ENCODE results near the gene COPB2.

The COPB2 gene

GRCh38 chr3:139327861-139328260 lies 61.6 kb downstream of the COPB2 start:
- ATAC-seq (no peak), DNase-seq (no peak)

GRCh38 chr3:139327231-139327630 lies 62.2 kb downstream of the COPB2 start:
- ATAC-seq, result no peak
- DNase-seq, result no peak

GRCh38 chr3:139326707-139327106 lies 62.7 kb downstream of the COPB2 start:
- no peak for DNase-seq
- no peak for ATAC-seq

GRCh38 chr3:139326131-139326530 lies 63.3 kb downstream of the COPB2 start:
- DNase-seq (no peak), ATAC-seq (no peak)

- ATAC-seq (no peak), DNase-seq (no peak)
These were observed 63.9 kb downstream of the COPB2 start for GRCh38 chr3:139325551-139325950.

- no peak for DNase-seq
- no peak for ATAC-seq
These were observed 65.0 kb downstream of the COPB2 start for GRCh38 chr3:139324456-139324855.

- ATAC-seq (no peak), DNase-seq (no peak)
These were observed 66.3 kb downstream of the COPB2 start for GRCh38 chr3:139323146-139323545.

- ATAC-seq, result no peak
- no peak for DNase-seq
These were observed 67.1 kb downstream of the COPB2 start for GRCh38 chr3:139322346-139322745.

- ATAC-seq (no peak), DNase-seq (no peak)
These were observed 68.7 kb downstream of the COPB2 start for GRCh38 chr3:139320551-139321309.

- ATAC-seq (no peak), DNase-seq (no peak)
These were observed 69.7 kb downstream of the COPB2 start for GRCh38 chr3:139319428-139320402.

GRCh38 chr3:139318826-139319225 lies 70.6 kb downstream of the COPB2 start:
- DNase-seq (no peak), ATAC-seq (no peak)

- ATAC-seq, result no peak
- DNase-seq, result no peak
These were observed 71.0 kb downstream of the COPB2 start for GRCh38 chr3:139318431-139318816.

- no peak for ATAC-seq
These were observed 71.6 kb downstream of the COPB2 start for GRCh38 chr3:139317660-139318430.

GRCh38 chr3:139317215-139317614 lies 72.2 kb downstream of the COPB2 start:
- ATAC-seq (no peak), DNase-seq (no peak)

More at GRCh38 chr3:139317660-139318430, 71.6 kb downstream of the COPB2 start:
- DNase-seq, result no peak

GRCh38 chr3:139313921-139314320 lies 75.5 kb downstream of the COPB2 start:
- DNase-seq (no peak), ATAC-seq (no peak)

- no peak for ATAC-seq
- no peak for DNase-seq
These were observed 76.5 kb downstream of the COPB2 start for GRCh38 chr3:139312959-139313358.

GRCh38 chr3:139312416-139312815 lies 77.0 kb downstream of the COPB2 start:
- no peak for ATAC-seq
- no peak for DNase-seq

- ATAC-seq, result no peak
- no peak for DNase-seq
These were observed 77.9 kb downstream of the COPB2 start for GRCh38 chr3:139311557-139311956.

GRCh38 chr3:139310474-139310933 lies 78.9 kb downstream of the COPB2 start:
- no peak for DNase-seq

GRCh38 chr3:139309880-139310279 lies 79.6 kb downstream of the COPB2 start:
- ATAC-seq (no peak), DNase-seq (no peak)

More at GRCh38 chr3:139310474-139310933, 78.9 kb downstream of the COPB2 start:
- no peak for ATAC-seq

- DNase-seq, result no peak
- ATAC-seq, result no peak
These were observed 80.3 kb downstream of the COPB2 start for GRCh38 chr3:139309061-139309591.

- DNase-seq, result no peak
These were observed 80.9 kb downstream of the COPB2 start for GRCh38 chr3:139308560-139308959.

More at GRCh38 chr3:139308560-139308959, 80.9 kb downstream of the COPB2 start:
- no peak for ATAC-seq
